HG03469 (cell line): ENCODE results near the gene SERPINE3.

Source experiments
- ATAC-seq: cut with Tn5 transposase; IDR thresholded peaks from one replicate; pipeline ENCODE4 v1.9.1; 2021; ENCODE audit warnings: mild to moderate bottlenecking, moderate library complexity, moderate number of reproducible peaks; ENCODE audit not compliant: unreplicated experiment

SERPINE3 gene

GRCh38 chr13:51360489-51360888 lies 21.0 kb downstream of the SERPINE3 start:
- ATAC-seq: no peak

GRCh38 chr13:51361106-51361505 lies 21.6 kb downstream of the SERPINE3 start:
- ATAC-seq: no peak

- no peak for ATAC-seq
Measured at GRCh38 chr13:51363625-51364024, 24.1 kb downstream of the SERPINE3 start.

GRCh38 chr13:51364404-51365008 lies 25.0 kb downstream of the SERPINE3 start:
- no peak for ATAC-seq

GRCh38 chr13:51370116-51370515 lies 30.6 kb downstream of the SERPINE3 start:
- ATAC-seq: no peak

- ATAC-seq: no peak
Measured at GRCh38 chr13:51370811-51371210, 31.3 kb downstream of the SERPINE3 start.

- ATAC-seq: no peak
Measured at GRCh38 chr13:51371768-51372399, 32.4 kb downstream of the SERPINE3 start.

- ATAC-seq: no peak
Measured at GRCh38 chr13:51373451-51373850, 34.0 kb downstream of the SERPINE3 start.

- no peak for ATAC-seq
Measured at GRCh38 chr13:51380269-51380668, 40.8 kb downstream of the SERPINE3 start.

GRCh38 chr13:51385114-51385513 lies 45.6 kb downstream of the SERPINE3 start:
- ATAC-seq: no peak

GRCh38 chr13:51394724-51395123 lies 55.2 kb downstream of the SERPINE3 start:
- ATAC-seq: no peak

GRCh38 chr13:51396352-51396751 lies 56.9 kb downstream of the SERPINE3 start:
- peak; percentile 78 for ATAC-seq

GRCh38 chr13:51397262-51397941 lies 57.9 kb downstream of the SERPINE3 start:
- no peak for ATAC-seq

GRCh38 chr13:51405176-51405575 lies 65.7 kb downstream of the SERPINE3 start:
- no peak for ATAC-seq

- ATAC-seq: no peak
Measured at GRCh38 chr13:51412431-51412830, 72.9 kb downstream of the SERPINE3 start.
